GM23338 (cell line): ENCODE measurements around the gene CCDC71L. TPM values are rescaled to one million over a fixed set of nuclear protein-coding genes. Genes with fewer than 3 reads are reported as not detected.

Source experiments
- ATAC-seq: fragments of 200-7000 bp; cut with Tn5 transposase; 3 replicates; pipeline ENCODE4 v1.9.1; 2020
- DNase-seq: peaks from one replicate; pipeline ENCODE4 v3.0.0-alpha.2; 2015; ENCODE audit warnings: low spot score
- H2AFZ ChIP-seq: fragments of 200-600 bp; sonication (generic); 2 replicates; pipeline ENCODE4 v1.8.0; 2016; ENCODE audit warnings: antibody characterized with exemption, mild to moderate bottlenecking, moderate library complexity
- H3F3A ChIP-seq: fragments of 200-600 bp; sonication (generic); replicated peaks from 2 replicates; pipeline ENCODE4 v1.8.0; 2017; ENCODE audit warnings: antibody characterized with exemption, mixed run types, low read depth
- H3K27ac ChIP-seq: fragments of 200-600 bp; sonication (generic); 2 replicates; pipeline ENCODE4 v1.6.1; 2016; ENCODE audit warnings: low read depth
- H3K27me3 ChIP-seq: fragments of 200-600 bp; sonication (generic); 2 replicates; pipeline ENCODE4 v1.8.0; 2016; ENCODE audit warnings: mild to moderate bottlenecking, mixed run types, moderate library complexity; ENCODE audit not compliant: insufficient read depth
- H3K36me3 ChIP-seq: fragments of 200-600 bp; sonication (generic); 2 replicates; pipeline ENCODE4 v1.8.0; 2016; ENCODE audit warnings: mild to moderate bottlenecking; ENCODE audit not compliant: insufficient read depth
- H3K4me1 ChIP-seq: fragments of 200-600 bp; sonication (generic); 2 replicates; pipeline ENCODE4 v1.8.0; 2016; ENCODE audit warnings: mild to moderate bottlenecking, moderate library complexity; ENCODE audit not compliant: insufficient read depth
- H3K4me2 ChIP-seq: fragments of 200-600 bp; sonication (generic); 2 replicates; pipeline ENCODE4 v1.7.1; 2017; ENCODE audit warnings: mixed run types
- H3K4me3 ChIP-seq: fragments of 200-600 bp; sonication (generic); 2 replicates; pipeline ENCODE4 v1.6.1; 2016; ENCODE audit warnings: mixed run types
- H3K79me2 ChIP-seq: fragments of 200-600 bp; sonication (generic); replicated peaks from 2 replicates; pipeline ENCODE4 v1.8.0; 2017; ENCODE audit warnings: mild to moderate bottlenecking; ENCODE audit not compliant: insufficient read depth
- H3K9me2 ChIP-seq: fragments of 200-600 bp; sonication (generic); 2 replicates; pipeline ENCODE4 v1.8.0; 2017; ENCODE audit not compliant: insufficient read depth
- H4K20me1 ChIP-seq: fragments of 200-600 bp; sonication (generic); replicated peaks from 2 replicates; pipeline ENCODE4 v1.8.0; 2017; ENCODE audit warnings: mild to moderate bottlenecking; ENCODE audit not compliant: insufficient read depth
- H3K27ac Mint-ChIP-seq: 2 replicates; pipeline ENCODE4 v1.8.0; 2020; ENCODE audit warnings: inconsistent platforms, mild to moderate bottlenecking, moderate library complexity, mixed read lengths
- H3K27me3 Mint-ChIP-seq: 3 replicates; pipeline ENCODE4 v1.8.0; 2022; ENCODE audit warnings: low read depth, mild to moderate bottlenecking, moderate library complexity, mixed read lengths, inconsistent platforms; ENCODE audit not compliant: insufficient read depth, poor library complexity
- H3K36me3 Mint-ChIP-seq: 3 replicates; pipeline ENCODE4 v1.8.0; 2021; ENCODE audit warnings: low read depth, mild to moderate bottlenecking, inconsistent platforms, moderate library complexity, mixed read lengths
- H3K4me1 Mint-ChIP-seq: 3 replicates; pipeline ENCODE4 v1.8.0; 2020; ENCODE audit warnings: mild to moderate bottlenecking, inconsistent platforms, mixed read lengths
- H3K4me3 Mint-ChIP-seq: 3 replicates; pipeline ENCODE4 v1.8.0; 2021; ENCODE audit warnings: moderate library complexity, mild to moderate bottlenecking, inconsistent platforms, mixed read lengths
- H3K9me3 Mint-ChIP-seq: 3 replicates; pipeline ENCODE4 v1.8.0; 2020; ENCODE audit warnings: moderate library complexity, mild to moderate bottlenecking, inconsistent platforms, mixed read lengths
- CREB1 ChIP-seq: fragments of 250-450 bp; sonication (Bioruptor Pico); IDR thresholded peaks from 2 replicates; pipeline ENCODE4 v1.5.0; 2020; ENCODE audit warnings: low read depth, mild to moderate bottlenecking, moderate library complexity
- ETS1 ChIP-seq: IDR thresholded peaks from 2 replicates; pipeline ENCODE4 v1.6.1; 2016; ENCODE audit warnings: antibody characterized with exemption
- EZH2 ChIP-seq: fragments of 200-600 bp; sonication (generic); IDR thresholded peaks from one replicate; pipeline ENCODE4 v1.8.0; 2017; ENCODE audit warnings: antibody characterized with exemption, mild to moderate bottlenecking, low read depth; ENCODE audit not compliant: unreplicated experiment
- NANOG ChIP-seq: IDR thresholded peaks from 2 replicates; pipeline ENCODE4 v1.6.1; 2016; ENCODE audit warnings: antibody characterized with exemption, borderline replicate concordance
- POLR2AphosphoS5 ChIP-seq: IDR thresholded peaks from 2 replicates; pipeline ENCODE4 v1.6.1; 2016; ENCODE audit warnings: antibody characterized with exemption, low read depth
- STAT1 ChIP-seq: IDR thresholded peaks from one replicate; pipeline ENCODE4 v1.6.1; 2016; ENCODE audit warnings: antibody characterized with exemption; ENCODE audit not compliant: unreplicated experiment
- ZNF114 ChIP-seq: fragments of 250-450 bp; sonication (Bioruptor Pico); IDR thresholded peaks from 2 replicates; pipeline ENCODE4 v1.5.0; 2020; ENCODE audit warnings: mild to moderate bottlenecking, moderate library complexity
- ZNF331 ChIP-seq: fragments of 250-450 bp; sonication (Bioruptor Pico); IDR thresholded peaks from 2 replicates; pipeline ENCODE4 v1.5.0; 2020; ENCODE audit warnings: low read depth, mild to moderate bottlenecking, moderate library complexity
- ZNF462 ChIP-seq: fragments of 250-450 bp; sonication (Bioruptor Pico); IDR thresholded peaks from 2 replicates; pipeline ENCODE4 v1.5.0; 2020; ENCODE audit warnings: mild to moderate bottlenecking, moderate library complexity
- polyA plus RNA-seq: library from polyadenylated mRNA; unstranded; fragments of >200 nt; fragmentation: Nextera tagmentation; extraction: Ambion mirVana; gene quantifications from 2 replicates; pipeline ENCODE4 v1.2.1, GENCODE V29; 2016
- total RNA-seq: library from RNA; depleted of rRNA; stranded (reverse); fragments of >200 nt; shearing (Covaris generic); gene quantifications from 2 replicates; pipeline ENCODE4 v1.2.3, GENCODE V29; 2014

CCDC71L gene
- total and polyA plus RNA-seq, 2 experiments from 2014 or later: 8.4 to 32.3 TPM

GRCh38 chr7:106610996-106611886, 49.7 kb downstream of the CCDC71L start:
- peak; percentile 14 for DNase-seq
- Histone ChIP-seq H4K20me1 (no peaks in the 10 kb centered on the region), H3K27ac (no peak overlapping the region), H3K36me3 (no peaks in the 10 kb centered on the region), H3K9me2 (peaks cover 8% of the 10 kb centered on the region; the same call in 1 of the 2 replicates), H2AFZ (no peak overlapping the region; the same call in 1 of the 2 replicates), H3K4me2 (0 out of 2 replicates have a peak overlapping the region, but pooled peaks have one; percentile 2), H3K27me3 (no peaks in the 10 kb centered on the region), H3F3A (no peaks in the 10 kb centered on the region), H3K79me2 (no peaks in the 10 kb centered on the region), H3K4me3 (no peak overlapping the region), H3K4me1 (no peaks in the 10 kb centered on the region)
- no peaks in the 10 kb centered on the region for H3K36me3 Mint-ChIP-seq
- no peak overlapping the region for H3K4me3 Mint-ChIP-seq
- TF ChIP-seq ZNF114 (CRISPR knock-in tag) (no peak), CREB1 (CRISPR knock-in tag) (no peak), EZH2 (no peak), ZNF331 (no peak), STAT1 (no peak), POLR2AphosphoS5 (no peak), NANOG (no peak)
- H3K27me3 Mint-ChIP-seq: no peaks in the 10 kb centered on the region
- no peak for ATAC-seq
- H3K4me1 Mint-ChIP-seq: peaks cover 4% of the 10 kb centered on the region; the same call in 2 of the 3 replicates
- no peak overlapping the region for H3K27ac Mint-ChIP-seq
- H3K9me3 Mint-ChIP-seq: peaks cover 5% of the 10 kb centered on the region; the same call in 2 of the 3 replicates

GRCh38 chr7:106609416-106609815, 51.5 kb downstream of the CCDC71L start:
- Mint-ChIP-seq H3K27me3 (no peaks in the 10 kb centered on the region), H3K9me3 (peaks cover 5% of the 10 kb centered on the region; the same call in 2 of the 3 replicates), H3K36me3 (no peaks in the 10 kb centered on the region), H3K4me1 (peaks cover 4% of the 10 kb centered on the region; the same call in 2 of the 3 replicates), H3K27ac (no peak overlapping the region), H3K4me3 (no peak overlapping the region)
- no peak overlapping the region for H3K27ac ChIP-seq
- DNase-seq: no peak
- H3K4me2 ChIP-seq: no peak overlapping the region
- H4K20me1 ChIP-seq: no peaks in the 10 kb centered on the region
- H2AFZ ChIP-seq: peak overlapping the region; percentile 56
- H3K4me3 ChIP-seq: no peak overlapping the region
- no peaks in the 10 kb centered on the region for H3K27me3 ChIP-seq
- H3F3A ChIP-seq: no peaks in the 10 kb centered on the region
- no peaks in the 10 kb centered on the region for H3K79me2 ChIP-seq
- no peaks in the 10 kb centered on the region for H3K36me3 ChIP-seq
- no peaks in the 10 kb centered on the region for H3K4me1 ChIP-seq
- H3K9me2 ChIP-seq: 0 out of 2 replicates have a peak, but pooled peaks cover 8% of the 10 kb centered on the region
- TF ChIP-seq ZNF331: no peak
- TF ChIP-seq POLR2AphosphoS5: no peak
- TF ChIP-seq EZH2: no peak
- TF ChIP-seq ZNF114 (CRISPR knock-in tag): no peak
- TF ChIP-seq ZNF462 (CRISPR knock-in tag): no peak
- no peak for TF ChIP-seq ETS1
- TF ChIP-seq CREB1 (CRISPR knock-in tag): no peak
- no peak for ATAC-seq
